ENCODE results near the gene SGMS1.
A peak's percentile ranks its signal among the peaks of the same experiment; 100 is the strongest.
"Not testable (repeated sequence)": the region's sequence is repeated elsewhere in the genome, so short reads cannot be mapped to it uniquely, and the experiment has no call there.

SGMS1 gene

DNA sequence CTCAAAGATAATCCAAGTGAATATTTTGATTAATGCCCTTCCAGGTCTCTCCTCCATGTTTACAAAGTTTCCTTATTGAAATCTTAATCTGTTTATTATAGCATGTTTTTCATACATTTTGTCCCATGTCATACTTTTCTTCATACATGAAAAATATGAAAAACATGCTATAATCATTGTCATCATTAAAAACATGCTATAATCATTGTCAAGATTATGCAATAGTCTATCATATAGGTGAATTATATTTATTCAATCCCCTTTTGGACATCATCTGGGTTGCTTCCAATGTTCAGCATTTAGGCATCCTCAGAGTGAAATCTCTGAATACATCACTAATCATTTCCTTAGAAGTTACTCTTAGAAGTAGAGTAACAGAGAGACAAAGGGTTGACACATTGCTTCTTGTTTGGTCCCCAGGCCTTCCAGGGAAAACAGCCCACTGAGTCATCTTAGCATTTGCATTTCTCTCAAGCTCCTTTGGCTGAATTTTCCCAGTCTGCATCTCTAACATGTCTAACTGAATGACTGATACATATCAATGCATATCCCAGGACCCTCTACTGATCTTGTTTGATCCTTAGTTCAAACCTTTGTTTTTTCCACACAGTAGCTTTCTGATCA, 87.0 kb downstream of the SGMS1 start:
- TF ChIP-seq, protein P1, sequence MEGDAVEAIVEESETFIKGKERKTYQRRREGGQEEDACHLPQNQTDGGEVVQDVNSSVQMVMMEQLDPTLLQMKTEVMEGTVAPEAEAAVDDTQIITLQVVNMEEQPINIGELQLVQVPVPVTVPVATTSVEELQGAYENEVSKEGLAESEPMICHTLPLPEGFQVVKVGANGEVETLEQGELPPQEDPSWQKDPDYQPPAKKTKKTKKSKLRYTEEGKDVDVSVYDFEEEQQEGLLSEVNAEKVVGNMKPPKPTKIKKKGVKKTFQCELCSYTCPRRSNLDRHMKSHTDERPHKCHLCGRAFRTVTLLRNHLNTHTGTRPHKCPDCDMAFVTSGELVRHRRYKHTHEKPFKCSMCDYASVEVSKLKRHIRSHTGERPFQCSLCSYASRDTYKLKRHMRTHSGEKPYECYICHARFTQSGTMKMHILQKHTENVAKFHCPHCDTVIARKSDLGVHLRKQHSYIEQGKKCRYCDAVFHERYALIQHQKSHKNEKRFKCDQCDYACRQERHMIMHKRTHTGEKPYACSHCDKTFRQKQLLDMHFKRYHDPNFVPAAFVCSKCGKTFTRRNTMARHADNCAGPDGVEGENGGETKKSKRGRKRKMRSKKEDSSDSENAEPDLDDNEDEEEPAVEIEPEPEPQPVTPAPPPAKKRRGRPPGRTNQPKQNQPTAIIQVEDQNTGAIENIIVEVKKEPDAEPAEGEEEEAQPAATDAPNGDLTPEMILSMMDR (IDR thresholded peaks at IDR 0.05; ENCODE audit: low read depth, low read length): no peak
- peak in 1 of 2 donors; percentile 77 for DNase-seq (ENCODE audit: low read depth in 2 of 2)
- H3K4me3 ChIP-seq (replicated peaks in 1 of 2; ENCODE audit: low read depth in 2 of 2, low read length in 2 of 2): no peak overlapping the region

DNA sequence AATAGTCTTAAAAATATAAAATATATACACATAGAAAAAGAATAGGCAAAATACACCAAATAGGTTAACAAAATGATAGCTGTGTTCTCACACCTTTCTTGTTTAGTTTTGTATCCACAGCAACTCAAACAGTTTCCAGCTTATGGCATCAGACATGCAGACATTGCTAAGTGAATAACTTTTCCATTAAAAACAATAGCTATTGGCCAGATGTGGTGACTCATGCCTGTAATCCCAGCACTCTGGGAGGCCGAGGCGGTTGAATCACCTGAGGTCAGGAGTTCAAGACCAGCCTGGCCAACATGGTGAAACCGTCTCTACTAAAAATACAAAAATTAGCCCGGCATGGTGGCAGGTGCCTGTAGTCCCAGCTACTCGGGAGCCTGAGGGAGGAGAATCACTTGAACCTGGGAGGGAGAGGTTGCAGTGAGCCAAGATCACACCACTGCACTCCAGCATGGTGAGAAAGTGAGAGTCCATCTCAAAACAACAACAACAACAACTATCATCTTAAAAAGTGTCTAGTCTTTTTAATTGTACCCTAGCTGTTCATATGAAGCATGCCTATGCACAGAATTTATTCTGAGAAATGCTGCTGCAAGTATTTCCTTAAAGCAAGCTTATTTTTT, 88.9 kb downstream of the SGMS1 start:
- DNase-seq (ENCODE audit: low read depth in 2 of 2): peak; percentile 73 to 94
- H3K4me3 ChIP-seq (replicated peaks in 1 of 2; ENCODE audit: low read depth in 2 of 2, low read length in 2 of 2): not testable (repeated sequence)

DNA sequence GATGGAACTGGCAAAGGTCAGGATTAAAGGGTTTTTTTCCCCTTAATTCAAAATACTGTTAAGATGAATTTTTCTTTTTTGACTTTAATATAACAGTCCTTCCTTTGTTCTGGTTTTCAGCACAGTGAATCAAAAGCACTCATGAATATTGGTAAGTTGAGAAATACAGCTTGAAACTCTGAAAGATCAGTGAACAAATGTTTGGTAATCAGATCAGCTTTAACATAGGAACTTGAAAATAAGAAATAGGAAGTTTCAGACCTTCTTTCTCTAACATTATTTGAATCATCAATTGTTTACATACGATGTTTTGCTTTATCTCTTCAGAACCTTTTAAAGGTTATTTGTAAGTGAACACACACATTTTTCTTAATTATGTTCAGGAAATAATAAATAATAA, 90.5 kb downstream of the SGMS1 start:
- no peak for DNase-seq (ENCODE audit: low read depth in 2 of 2)
- TF ChIP-seq, protein P1 (IDR thresholded peaks at IDR 0.05; ENCODE audit: low read depth, low read length): no peak
- H3K4me3 ChIP-seq (replicated peaks in 1 of 2; ENCODE audit: low read depth in 2 of 2, low read length in 2 of 2): no peak overlapping the region

DNA sequence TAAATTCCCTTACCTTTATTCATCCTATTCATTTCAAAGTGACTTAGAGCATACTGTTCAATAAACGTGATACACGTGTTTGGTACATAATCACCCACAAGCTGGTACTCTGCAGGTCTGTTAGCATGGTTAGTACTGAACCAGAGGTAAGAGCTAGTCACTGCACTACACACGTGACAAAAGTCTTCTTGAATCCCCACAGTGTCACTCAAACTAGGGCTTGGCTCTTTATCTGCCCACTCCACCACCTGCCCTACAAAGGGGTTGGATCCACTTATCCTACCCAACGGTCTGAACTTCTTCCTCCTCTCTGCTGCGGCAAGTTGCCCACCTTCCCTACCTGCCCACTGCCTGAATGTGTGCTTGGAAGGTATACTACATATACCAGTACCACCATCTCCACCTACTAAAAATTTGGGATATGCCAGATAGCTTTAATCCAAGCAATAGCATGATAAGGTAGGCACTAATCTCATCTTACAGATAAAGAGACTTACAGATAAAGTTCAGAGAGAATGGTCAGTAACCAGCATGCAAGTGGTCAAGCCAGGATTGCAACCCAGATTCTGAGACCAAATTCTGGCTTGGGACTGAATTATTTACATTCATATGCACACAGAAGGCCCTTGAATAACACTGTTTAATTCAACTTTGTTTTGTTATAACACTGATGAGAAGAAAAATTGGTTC, 92.2 kb downstream of the SGMS1 start:
- H3K4me3 ChIP-seq (replicated peaks in 1 of 2; ENCODE audit: low read depth in 2 of 2, low read length in 2 of 2): no peak overlapping the region
- TF ChIP-seq, protein P1 (IDR thresholded peaks at IDR 0.05; ENCODE audit: low read depth, low read length): no peak
- DNase-seq (ENCODE audit: low read depth in 2 of 2): no peak

DNA sequence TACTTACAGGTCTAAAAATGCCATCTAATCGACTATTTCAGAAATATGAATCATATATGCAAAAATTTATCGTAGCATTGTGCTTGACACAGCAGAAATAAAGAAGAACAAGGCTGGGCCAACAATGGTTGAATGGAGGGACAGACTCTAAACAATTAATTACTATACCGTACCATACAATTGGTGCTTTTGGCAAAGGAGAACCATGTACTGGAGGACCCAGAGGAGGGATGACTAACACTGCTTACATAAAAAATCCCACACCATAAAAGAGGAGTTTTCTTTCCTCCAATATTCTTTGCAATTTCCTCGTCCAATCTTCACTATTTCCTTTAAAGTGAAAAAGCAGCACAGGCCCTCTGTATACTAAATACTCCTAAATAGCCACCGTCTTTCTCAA, 94.1 kb downstream of the SGMS1 start:
- H3K4me3 ChIP-seq (replicated peaks in 1 of 2; ENCODE audit: low read depth in 2 of 2, low read length in 2 of 2): no peak overlapping the region
- no peak for DNase-seq (ENCODE audit: low read depth in 2 of 2)

DNA sequence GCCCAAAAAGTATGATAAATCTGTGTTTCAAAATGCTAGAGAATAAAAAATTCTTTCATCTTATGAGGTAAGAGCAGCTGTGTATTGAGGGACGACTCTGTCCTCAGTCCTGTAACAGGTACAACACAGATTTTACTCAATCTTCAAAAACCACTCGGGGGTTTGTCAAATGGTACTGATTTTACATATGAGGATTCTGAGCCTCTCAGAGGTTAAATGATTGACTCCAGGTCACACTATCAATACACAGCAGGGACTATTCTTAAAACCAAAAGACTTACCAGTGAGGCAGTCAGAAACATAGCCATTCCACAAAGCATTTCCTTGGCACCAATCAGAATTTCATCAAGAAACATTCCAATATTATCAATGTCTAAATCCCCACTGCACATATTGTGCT, 95.5 kb downstream of the SGMS1 start:
- TF ChIP-seq, protein P1 (IDR thresholded peaks at IDR 0.05; ENCODE audit: low read depth, low read length): no peak
- no peak for DNase-seq (ENCODE audit: low read depth in 2 of 2)
- H3K4me3 ChIP-seq (replicated peaks in 1 of 2; ENCODE audit: low read depth in 2 of 2, low read length in 2 of 2): no peak overlapping the region

More for the DNA sequence above, 94.1 kb downstream of the SGMS1 start:
- TF ChIP-seq, protein P1 (IDR thresholded peaks at IDR 0.05; ENCODE audit: low read depth, low read length): no peak

DNA sequence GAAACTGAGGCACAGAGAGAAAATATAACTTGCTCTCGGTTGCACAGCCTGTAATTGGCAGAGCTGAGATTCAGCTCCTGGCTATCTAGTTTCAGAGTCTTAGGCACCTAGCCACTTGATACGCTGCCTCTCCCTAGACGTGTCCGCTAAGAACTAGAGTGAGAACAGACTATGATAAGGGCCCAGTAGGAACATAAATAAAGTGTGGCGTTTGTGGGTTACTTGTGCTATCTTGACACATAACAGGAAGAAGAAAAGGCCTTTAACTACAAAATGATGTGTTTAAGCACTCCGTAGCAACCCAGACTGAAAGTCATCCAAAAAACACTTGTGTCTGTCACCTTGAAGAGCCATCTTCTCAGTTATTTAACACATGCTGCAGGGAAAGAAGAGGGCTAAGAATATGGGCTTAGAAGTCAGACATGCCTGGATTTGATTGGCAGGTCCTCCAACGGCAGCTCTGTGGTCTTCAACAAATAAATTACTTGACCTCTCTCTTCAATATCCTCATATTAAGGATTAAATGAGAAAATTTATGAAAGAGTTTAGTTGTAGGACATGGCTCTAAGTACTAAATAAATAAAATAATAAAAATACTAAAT, 96.2 kb downstream of the SGMS1 start:
- no peak overlapping the region for H3K4me3 ChIP-seq (replicated peaks in 1 of 2; ENCODE audit: low read depth in 2 of 2, low read length in 2 of 2)
- TF ChIP-seq, protein P1 (IDR thresholded peaks at IDR 0.05; ENCODE audit: low read depth, low read length): no peak
- DNase-seq (ENCODE audit: low read depth in 2 of 2): peak in 1 of 2 donors; percentile 36
